ENCODE results near the gene ESF1. TPM values are rescaled to one million over a fixed set of nuclear protein-coding genes. Genes with fewer than 3 reads are reported as not detected.

Gene ESF1, protein sequence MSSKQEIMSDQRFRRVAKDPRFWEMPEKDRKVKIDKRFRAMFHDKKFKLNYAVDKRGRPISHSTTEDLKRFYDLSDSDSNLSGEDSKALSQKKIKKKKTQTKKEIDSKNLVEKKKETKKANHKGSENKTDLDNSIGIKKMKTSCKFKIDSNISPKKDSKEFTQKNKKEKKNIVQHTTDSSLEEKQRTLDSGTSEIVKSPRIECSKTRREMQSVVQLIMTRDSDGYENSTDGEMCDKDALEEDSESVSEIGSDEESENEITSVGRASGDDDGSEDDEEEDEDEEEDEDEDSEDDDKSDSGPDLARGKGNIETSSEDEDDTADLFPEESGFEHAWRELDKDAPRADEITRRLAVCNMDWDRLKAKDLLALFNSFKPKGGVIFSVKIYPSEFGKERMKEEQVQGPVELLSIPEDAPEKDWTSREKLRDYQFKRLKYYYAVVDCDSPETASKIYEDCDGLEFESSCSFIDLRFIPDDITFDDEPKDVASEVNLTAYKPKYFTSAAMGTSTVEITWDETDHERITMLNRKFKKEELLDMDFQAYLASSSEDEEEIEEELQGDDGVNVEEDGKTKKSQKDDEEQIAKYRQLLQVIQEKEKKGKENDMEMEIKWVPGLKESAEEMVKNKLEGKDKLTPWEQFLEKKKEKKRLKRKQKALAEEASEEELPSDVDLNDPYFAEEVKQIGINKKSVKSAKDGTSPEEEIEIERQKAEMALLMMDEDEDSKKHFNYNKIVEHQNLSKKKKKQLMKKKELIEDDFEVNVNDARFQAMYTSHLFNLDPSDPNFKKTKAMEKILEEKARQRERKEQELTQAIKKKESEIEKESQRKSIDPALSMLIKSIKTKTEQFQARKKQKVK
- 10 to 100 TPM; 15.1 to 22.8 (median 19.5) TPM for total RNA-seq
- polyA plus RNA-seq: 10 to 100 TPM in 2 of 3 donors, 1 to 10 TPM in 1; 9.0 to 20.7 (median 12.5) TPM
- long read RNA-seq, donor 1, partial matches to known transcripts: 8 of 13 reads
- long read RNA-seq, donor 1, other reads (novel, unspliced or antisense): 5 of 13 reads
- long read RNA-seq, donor 2, partial matches to known transcripts: 6 of 13 reads
- long read RNA-seq, donor 2, other reads (novel, unspliced or antisense): 7 of 13 reads

GRCh38 chr20:13784893-13785715, at the start of gene ESF1, which contains the start of gene NDUFAF5:
Gene ESF1, minus strand, starts transcription at chr20:13784919. Its CDS starts 1,779 bp downstream, at chr20:13783140.
Gene NDUFAF5, plus strand, starts transcription at chr20:13785028. Its CDS starts 41 bp downstream, at chr20:13785069.
- no peaks in the 10 kb centered on the region for H3K9me3 ChIP-seq
- peaks cover 36% of the 10 kb centered on the region for H3K4me1 ChIP-seq
- H3K27me3 ChIP-seq (ENCODE audit: insufficient read depth in 3 of 3, low read length in 2 of 3): no peaks in the 10 kb centered on the region
- WGBS, 3 donors: 0 to 1% (median 0%) methylated on average over 44 to 54 of the region's 54 CpGs
- H3K27ac ChIP-seq: peak within 1 kb of the TSS; percentile 98
- intact Hi-C loops (cut with DNase I): loop anchor here in 1 of 2 donors (1.0 kb wide), 1 partner anchor 16 kb away; no protein-coding TSS in a partner anchor
- DNase-seq: peak; percentile 94 to 97
- peak within 1 kb of the TSS; percentile 98 for H3K4me3 ChIP-seq
- H3K36me3 ChIP-seq (ENCODE audit: insufficient read depth in 1 of 2, low read depth in 1 of 2): peaks cover 12 to 64% of the 10 kb centered on the region in 2 donors
- TF ChIP-seq, protein P1, sequence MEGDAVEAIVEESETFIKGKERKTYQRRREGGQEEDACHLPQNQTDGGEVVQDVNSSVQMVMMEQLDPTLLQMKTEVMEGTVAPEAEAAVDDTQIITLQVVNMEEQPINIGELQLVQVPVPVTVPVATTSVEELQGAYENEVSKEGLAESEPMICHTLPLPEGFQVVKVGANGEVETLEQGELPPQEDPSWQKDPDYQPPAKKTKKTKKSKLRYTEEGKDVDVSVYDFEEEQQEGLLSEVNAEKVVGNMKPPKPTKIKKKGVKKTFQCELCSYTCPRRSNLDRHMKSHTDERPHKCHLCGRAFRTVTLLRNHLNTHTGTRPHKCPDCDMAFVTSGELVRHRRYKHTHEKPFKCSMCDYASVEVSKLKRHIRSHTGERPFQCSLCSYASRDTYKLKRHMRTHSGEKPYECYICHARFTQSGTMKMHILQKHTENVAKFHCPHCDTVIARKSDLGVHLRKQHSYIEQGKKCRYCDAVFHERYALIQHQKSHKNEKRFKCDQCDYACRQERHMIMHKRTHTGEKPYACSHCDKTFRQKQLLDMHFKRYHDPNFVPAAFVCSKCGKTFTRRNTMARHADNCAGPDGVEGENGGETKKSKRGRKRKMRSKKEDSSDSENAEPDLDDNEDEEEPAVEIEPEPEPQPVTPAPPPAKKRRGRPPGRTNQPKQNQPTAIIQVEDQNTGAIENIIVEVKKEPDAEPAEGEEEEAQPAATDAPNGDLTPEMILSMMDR (IDR thresholded peaks at IDR 0.05): peak; percentile 3
- peak; percentile 96 to 100 (median 100) for ATAC-seq

GRCh38 chr20:13831476-13831875, 46.8 kb upstream of the ESF1 start:
- no peak overlapping the region for H3K4me3 ChIP-seq
- TF ChIP-seq, protein P1 (IDR thresholded peaks at IDR 0.05): no peak
- H3K36me3 ChIP-seq (ENCODE audit: insufficient read depth in 1 of 2, low read depth in 1 of 2): no peaks in the 10 kb centered on the region
- ATAC-seq (no peak), DNase-seq (no peak)
- WGBS, 3 donors: 86 to 91% (median 90%) methylated on average over 3 of the region's 3 CpGs
- no peaks in the 10 kb centered on the region for H3K9me3 ChIP-seq
- H3K27me3 ChIP-seq (ENCODE audit: insufficient read depth in 3 of 3, low read length in 2 of 3): no peaks in the 10 kb centered on the region
- H3K27ac ChIP-seq: no peak overlapping the region
- no peaks in the 10 kb centered on the region for H3K4me1 ChIP-seq
- intact Hi-C loops (cut with DNase I): no loop called here

- Histone ChIP-seq H3K27ac (no peak overlapping the region), H3K4me1 (peaks cover 1% of the 10 kb centered on the region), H3K4me3 (no peak overlapping the region), H3K27me3 (ENCODE audit: insufficient read depth in 3 of 3, low read length in 2 of 3) (no peaks in the 10 kb centered on the region), H3K9me3 (peaks cover 6% of the 10 kb centered on the region), H3K36me3 (ENCODE audit: insufficient read depth in 1 of 2, low read depth in 1 of 2) (peaks cover 0 to 2% of the 10 kb centered on the region in 2 donors)
- TF ChIP-seq, protein P1 (IDR thresholded peaks at IDR 0.05): no peak
- intact Hi-C loops (cut with DNase I): no loop called here
- ATAC-seq (no peak), DNase-seq (no peak)
- WGBS, 3 donors: 76 to 84% (median 80%) methylated on average over 4 to 5 of the region's 5 CpGs
Measured at GRCh38 chr20:13825465-13825864, 40.7 kb upstream of the ESF1 start.

- peaks cover 0 to 2% of the 10 kb centered on the region in 2 donors for H3K36me3 ChIP-seq (ENCODE audit: insufficient read depth in 1 of 2, low read depth in 1 of 2)
- no peak overlapping the region for H3K27ac ChIP-seq
- TF ChIP-seq, protein P1 (IDR thresholded peaks at IDR 0.05): no peak
- peaks cover 6% of the 10 kb centered on the region for H3K9me3 ChIP-seq
- peaks cover 4% of the 10 kb centered on the region for H3K4me1 ChIP-seq
- H3K27me3 ChIP-seq (ENCODE audit: insufficient read depth in 3 of 3, low read length in 2 of 3): no peaks in the 10 kb centered on the region
- DNase-seq (no peak), ATAC-seq (peak; percentile 57 to 89 (median 80))
- intact Hi-C loops (cut with DNase I): loop anchor here (5.0 kb wide), 3 partner anchors 33 to 173 kb away; partner anchors contain the start of gene MACROD2 (in 1 of the 2)
- WGBS, 3 donors: 60 to 90% (median 76%) methylated on average over 3 of the region's 3 CpGs
- no peak overlapping the region for H3K4me3 ChIP-seq
Measured at GRCh38 chr20:13824459-13824858, 39.7 kb upstream of the ESF1 start.
